Parathyroid adenoma (tissue), 2 donors: Measurements from ENCODE around the gene CD151.

ENCODE experiments used
- H2AFZ ChIP-seq: fragments of 300-600 bp; sonication (generic); one replicate; pipeline ENCODE4 v1.7.0; 2017; ENCODE audit warnings: antibody characterized with exemption, mild to moderate bottlenecking
- H3K27ac ChIP-seq: fragments of 300-600 bp; sonication (generic); one replicate; pipeline ENCODE4 v1.7.0; 2017
- H3K27me3 ChIP-seq: fragments of 300-600 bp; sonication (generic); one replicate; pipeline ENCODE4 v1.7.0; 2017; ENCODE audit warnings: low read length; ENCODE audit not compliant: control insufficient read depth, insufficient read depth
- H3K36me3 ChIP-seq: fragments of 300-600 bp; sonication (generic); one replicate; pipeline ENCODE4 v1.7.0; 2017; ENCODE audit warnings: low read length; ENCODE audit not compliant: control insufficient read depth, insufficient read depth
- H3K4me1 ChIP-seq: fragments of 300-600 bp; sonication (generic); one replicate; pipeline ENCODE4 v1.7.0; 2017; ENCODE audit warnings: control low read depth
- H3K4me2 ChIP-seq: fragments of 300-600 bp; sonication (generic); one replicate; pipeline ENCODE4 v1.7.0; 2017; ENCODE audit warnings: low read length
- H3K4me3 ChIP-seq: fragments of 300-600 bp; sonication (generic); one replicate; pipeline ENCODE4 v1.7.0; 2017; ENCODE audit warnings: low read depth, low read length
- H3K79me2 ChIP-seq: fragments of 300-600 bp; sonication (generic); one replicate; pipeline ENCODE4 v1.7.0; 2017; ENCODE audit warnings: control low read depth
- H3K9ac ChIP-seq: fragments of 300-600 bp; sonication (generic); one replicate; pipeline ENCODE4 v1.7.0; 2017; ENCODE audit warnings: mild to moderate bottlenecking
- H3K9me3 ChIP-seq: fragments of 300-600 bp; sonication (generic); one replicate; pipeline ENCODE4 v1.7.0; 2017; ENCODE audit warnings: low read length; ENCODE audit not compliant: control insufficient read depth
- TF ChIP-seq, protein P1 (sequence below): fragments of 300-600 bp; sonication (generic); IDR thresholded peaks from one replicate; pipeline ENCODE4 v1.7.0; 2017; ENCODE audit warnings: antibody characterized with exemption, mild to moderate bottlenecking
- donor health status: primary hyperparathyroidism.

The CD151 gene

GRCh38 chr11:810040-810567, 22.6 kb upstream of the CD151 start:
- Histone ChIP-seq H3K79me2 (peaks cover 3% of the 10 kb centered on the region), H3K27ac (peak overlapping the region; percentile 99), H3K9me3 (no peaks in the 10 kb centered on the region), H3K36me3 (no peaks in the 10 kb centered on the region), H3K4me1 (peaks cover 4% of the 10 kb centered on the region), H2AFZ (peak overlapping the region; percentile 96), H3K9ac (peak overlapping the region; percentile 46), H3K4me2 (peak overlapping the region; percentile 92), H3K4me3 (peak overlapping the region; percentile 88), H3K27me3 (no peaks in the 10 kb centered on the region)
- TF ChIP-seq, protein P1, sequence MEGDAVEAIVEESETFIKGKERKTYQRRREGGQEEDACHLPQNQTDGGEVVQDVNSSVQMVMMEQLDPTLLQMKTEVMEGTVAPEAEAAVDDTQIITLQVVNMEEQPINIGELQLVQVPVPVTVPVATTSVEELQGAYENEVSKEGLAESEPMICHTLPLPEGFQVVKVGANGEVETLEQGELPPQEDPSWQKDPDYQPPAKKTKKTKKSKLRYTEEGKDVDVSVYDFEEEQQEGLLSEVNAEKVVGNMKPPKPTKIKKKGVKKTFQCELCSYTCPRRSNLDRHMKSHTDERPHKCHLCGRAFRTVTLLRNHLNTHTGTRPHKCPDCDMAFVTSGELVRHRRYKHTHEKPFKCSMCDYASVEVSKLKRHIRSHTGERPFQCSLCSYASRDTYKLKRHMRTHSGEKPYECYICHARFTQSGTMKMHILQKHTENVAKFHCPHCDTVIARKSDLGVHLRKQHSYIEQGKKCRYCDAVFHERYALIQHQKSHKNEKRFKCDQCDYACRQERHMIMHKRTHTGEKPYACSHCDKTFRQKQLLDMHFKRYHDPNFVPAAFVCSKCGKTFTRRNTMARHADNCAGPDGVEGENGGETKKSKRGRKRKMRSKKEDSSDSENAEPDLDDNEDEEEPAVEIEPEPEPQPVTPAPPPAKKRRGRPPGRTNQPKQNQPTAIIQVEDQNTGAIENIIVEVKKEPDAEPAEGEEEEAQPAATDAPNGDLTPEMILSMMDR = no peak

DNA sequence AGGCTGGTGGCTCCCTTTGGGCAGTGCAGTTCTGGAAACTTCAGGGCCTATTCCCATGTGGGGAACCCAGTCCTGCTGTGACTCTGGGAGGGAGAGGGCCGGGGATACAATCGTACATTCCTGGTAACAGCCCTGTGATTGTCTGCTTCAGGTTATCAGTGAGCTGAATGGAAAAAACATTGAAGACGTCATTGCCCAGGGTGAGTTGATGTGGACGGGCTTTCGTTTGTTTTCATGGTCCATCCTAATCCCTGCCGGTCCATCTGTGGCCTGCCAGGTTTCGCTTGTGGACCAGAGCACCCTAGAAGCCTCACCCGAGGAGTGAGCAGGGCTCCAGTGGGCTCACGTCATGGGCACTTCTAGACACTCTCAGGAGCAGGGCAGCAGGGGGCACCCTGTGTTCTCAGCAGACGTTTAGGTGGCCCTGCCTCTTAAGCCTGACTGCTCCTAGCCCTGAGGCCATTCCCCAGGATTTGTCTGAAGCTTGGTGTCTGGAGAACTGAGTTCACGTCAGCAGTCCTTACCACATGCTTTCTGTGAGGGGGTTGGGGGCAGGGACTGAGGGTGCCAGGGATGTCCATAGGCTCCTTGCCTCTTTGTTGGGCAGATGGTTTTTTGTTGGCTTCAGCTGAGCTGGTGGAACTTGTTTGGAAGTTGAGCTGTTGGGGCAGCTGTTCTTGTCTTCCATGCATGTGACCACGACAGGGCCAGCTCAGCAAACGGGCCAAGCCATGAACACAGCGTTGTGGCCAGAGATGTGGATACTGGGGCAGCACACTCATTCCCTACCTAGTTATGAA, 21.1 kb upstream of the CD151 start:
- no peak overlapping the region for H3K4me3 ChIP-seq
- H3K9ac ChIP-seq = no peak overlapping the region

DNA sequence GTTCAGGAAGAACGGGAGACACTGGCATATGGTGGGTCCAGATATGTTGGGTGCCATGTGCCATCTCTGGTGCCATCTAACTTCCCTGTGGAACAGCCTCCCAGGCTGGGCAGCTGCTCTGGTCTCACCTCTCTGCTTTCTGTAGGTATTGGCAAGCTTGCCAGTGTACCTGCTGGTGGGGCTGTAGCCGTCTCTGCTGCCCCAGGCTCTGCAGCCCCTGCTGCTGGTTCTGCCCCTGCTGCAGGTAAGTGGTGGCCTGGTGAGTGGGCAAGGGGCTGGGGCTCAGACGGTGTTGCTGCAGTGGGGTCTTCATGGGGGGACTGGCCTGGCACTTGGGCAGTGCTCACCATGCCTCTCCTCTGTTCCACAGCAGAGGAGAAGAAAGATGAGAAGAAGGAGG, 20.4 kb upstream of the CD151 start:
- no peak overlapping the region for H3K4me3 ChIP-seq
- peaks cover 4% of the 10 kb centered on the region for H3K4me1 ChIP-seq
- no peak overlapping the region for H3K9ac ChIP-seq
- TF ChIP-seq, protein P1 = no peak
- no peak overlapping the region for H2AFZ ChIP-seq
- no peak overlapping the region for H3K4me2 ChIP-seq
- H3K79me2 ChIP-seq = peaks cover 3% of the 10 kb centered on the region
- no peak overlapping the region for H3K27ac ChIP-seq
- no peaks in the 10 kb centered on the region for H3K27me3 ChIP-seq
- H3K36me3 ChIP-seq = no peaks in the 10 kb centered on the region
- H3K9me3 ChIP-seq = no peaks in the 10 kb centered on the region

More for the DNA sequence above, 21.1 kb upstream of the CD151 start:
- Histone ChIP-seq H2AFZ (no peak overlapping the region), H3K79me2 (peaks cover 3% of the 10 kb centered on the region), H3K36me3 (no peaks in the 10 kb centered on the region), H3K27me3 (no peaks in the 10 kb centered on the region), H3K27ac (no peak overlapping the region), H3K4me2 (no peak overlapping the region), H3K9me3 (no peaks in the 10 kb centered on the region), H3K4me1 (peaks cover 4% of the 10 kb centered on the region)
- TF ChIP-seq, protein P1 = no peak

DNA sequence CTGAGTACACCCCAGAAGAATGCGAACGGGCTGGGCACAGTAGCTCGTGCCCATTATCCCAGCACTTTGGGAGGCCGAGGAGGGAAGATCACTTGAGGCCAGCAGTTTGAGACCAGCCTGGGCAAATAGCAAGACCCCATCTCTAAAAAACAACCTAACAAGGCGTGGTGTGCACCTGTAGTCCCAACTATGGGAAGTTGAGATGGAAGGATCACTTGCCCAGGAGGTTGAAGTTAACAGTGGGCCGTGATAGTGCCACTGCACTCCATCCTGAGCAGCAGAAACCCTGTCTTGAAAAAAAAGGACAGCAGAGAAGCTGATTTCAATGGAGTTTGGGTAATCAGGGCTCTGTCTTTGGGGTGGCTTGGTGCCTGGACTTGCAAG, 19.7 kb upstream of the CD151 start:
- no peak overlapping the region for H3K9ac ChIP-seq
- no peak overlapping the region for H3K27ac ChIP-seq
- TF ChIP-seq, protein P1 = no peak
- no peaks in the 10 kb centered on the region for H3K9me3 ChIP-seq
- peaks cover 4% of the 10 kb centered on the region for H3K4me1 ChIP-seq
- no peaks in the 10 kb centered on the region for H3K27me3 ChIP-seq
- H3K36me3 ChIP-seq = no peaks in the 10 kb centered on the region
- H3K79me2 ChIP-seq = peaks cover 3% of the 10 kb centered on the region
- no peak overlapping the region for H2AFZ ChIP-seq
- H3K4me3 ChIP-seq = no peak overlapping the region
- H3K4me2 ChIP-seq = no peak overlapping the region
